ENCODE results near the gene SPATA13.

DNA sequence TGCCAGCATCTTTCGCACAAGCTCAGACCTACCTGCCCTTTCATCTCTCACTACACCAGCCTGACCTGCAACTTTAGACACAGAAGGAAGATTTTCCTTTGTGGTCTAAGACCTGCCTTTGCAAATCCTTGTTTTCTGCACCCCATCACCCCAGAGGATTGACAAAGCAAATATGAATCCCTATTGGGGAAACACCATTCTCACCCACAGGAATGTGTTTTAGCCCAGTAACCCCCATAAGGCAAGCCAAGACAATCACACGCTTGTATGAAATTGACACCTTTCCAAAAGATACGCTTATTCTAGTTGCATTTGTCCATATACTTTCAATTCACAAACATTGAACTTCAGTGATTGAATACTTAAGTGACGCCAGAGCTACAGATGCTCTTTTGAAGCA, 55.7 kb downstream of the SPATA13 start:
- TF ChIP-seq, protein P1, sequence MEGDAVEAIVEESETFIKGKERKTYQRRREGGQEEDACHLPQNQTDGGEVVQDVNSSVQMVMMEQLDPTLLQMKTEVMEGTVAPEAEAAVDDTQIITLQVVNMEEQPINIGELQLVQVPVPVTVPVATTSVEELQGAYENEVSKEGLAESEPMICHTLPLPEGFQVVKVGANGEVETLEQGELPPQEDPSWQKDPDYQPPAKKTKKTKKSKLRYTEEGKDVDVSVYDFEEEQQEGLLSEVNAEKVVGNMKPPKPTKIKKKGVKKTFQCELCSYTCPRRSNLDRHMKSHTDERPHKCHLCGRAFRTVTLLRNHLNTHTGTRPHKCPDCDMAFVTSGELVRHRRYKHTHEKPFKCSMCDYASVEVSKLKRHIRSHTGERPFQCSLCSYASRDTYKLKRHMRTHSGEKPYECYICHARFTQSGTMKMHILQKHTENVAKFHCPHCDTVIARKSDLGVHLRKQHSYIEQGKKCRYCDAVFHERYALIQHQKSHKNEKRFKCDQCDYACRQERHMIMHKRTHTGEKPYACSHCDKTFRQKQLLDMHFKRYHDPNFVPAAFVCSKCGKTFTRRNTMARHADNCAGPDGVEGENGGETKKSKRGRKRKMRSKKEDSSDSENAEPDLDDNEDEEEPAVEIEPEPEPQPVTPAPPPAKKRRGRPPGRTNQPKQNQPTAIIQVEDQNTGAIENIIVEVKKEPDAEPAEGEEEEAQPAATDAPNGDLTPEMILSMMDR (IDR thresholded peaks at IDR 0.05): no peak
- TF ChIP-seq POLR2A (IDR thresholded peaks at IDR 0.05) (no peak), EP300 (IDR thresholded peaks at IDR 0.05) (no peak), POLR2AphosphoS5 (IDR thresholded peaks at IDR 0.05) (no peak)
